ENCODE measurements around the gene MUC3A.

GRCh38 chr7:100914208-100914878, 35.0 kb upstream of the MUC3A start:
- TF ChIP-seq, protein P1, sequence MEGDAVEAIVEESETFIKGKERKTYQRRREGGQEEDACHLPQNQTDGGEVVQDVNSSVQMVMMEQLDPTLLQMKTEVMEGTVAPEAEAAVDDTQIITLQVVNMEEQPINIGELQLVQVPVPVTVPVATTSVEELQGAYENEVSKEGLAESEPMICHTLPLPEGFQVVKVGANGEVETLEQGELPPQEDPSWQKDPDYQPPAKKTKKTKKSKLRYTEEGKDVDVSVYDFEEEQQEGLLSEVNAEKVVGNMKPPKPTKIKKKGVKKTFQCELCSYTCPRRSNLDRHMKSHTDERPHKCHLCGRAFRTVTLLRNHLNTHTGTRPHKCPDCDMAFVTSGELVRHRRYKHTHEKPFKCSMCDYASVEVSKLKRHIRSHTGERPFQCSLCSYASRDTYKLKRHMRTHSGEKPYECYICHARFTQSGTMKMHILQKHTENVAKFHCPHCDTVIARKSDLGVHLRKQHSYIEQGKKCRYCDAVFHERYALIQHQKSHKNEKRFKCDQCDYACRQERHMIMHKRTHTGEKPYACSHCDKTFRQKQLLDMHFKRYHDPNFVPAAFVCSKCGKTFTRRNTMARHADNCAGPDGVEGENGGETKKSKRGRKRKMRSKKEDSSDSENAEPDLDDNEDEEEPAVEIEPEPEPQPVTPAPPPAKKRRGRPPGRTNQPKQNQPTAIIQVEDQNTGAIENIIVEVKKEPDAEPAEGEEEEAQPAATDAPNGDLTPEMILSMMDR (conservative IDR thresholded peaks at IDR 0.05; ENCODE audit: low read depth in 2 of 2): no peak
- TF ChIP-seq CREB1 (CRISPR knock-in tag; IDR thresholded peaks at IDR 0.05; ENCODE audit: low read depth): no peak
